Parathyroid adenoma (tissue), 2 donors: ENCODE data around the gene OBSL1.

Source experiments
- H2AFZ ChIP-seq: fragments of 300-600 bp; sonication (generic); one replicate; pipeline ENCODE4 v1.7.0; 2017; ENCODE audit warnings: antibody characterized with exemption, mild to moderate bottlenecking
- H3K27ac ChIP-seq: fragments of 300-600 bp; sonication (generic); one replicate; pipeline ENCODE4 v1.7.0; 2017
- H3K27me3 ChIP-seq: fragments of 300-600 bp; sonication (generic); one replicate; pipeline ENCODE4 v1.7.0; 2017; ENCODE audit warnings: low read length; ENCODE audit not compliant: control insufficient read depth, insufficient read depth
- H3K36me3 ChIP-seq: fragments of 300-600 bp; sonication (generic); one replicate; pipeline ENCODE4 v1.7.0; 2017; ENCODE audit warnings: low read length; ENCODE audit not compliant: control insufficient read depth, insufficient read depth
- H3K4me1 ChIP-seq: fragments of 300-600 bp; sonication (generic); one replicate; pipeline ENCODE4 v1.7.0; 2017; ENCODE audit warnings: control low read depth
- H3K4me2 ChIP-seq: fragments of 300-600 bp; sonication (generic); one replicate; pipeline ENCODE4 v1.7.0; 2017; ENCODE audit warnings: low read length
- H3K4me3 ChIP-seq: fragments of 300-600 bp; sonication (generic); one replicate; pipeline ENCODE4 v1.7.0; 2017; ENCODE audit warnings: low read depth, low read length
- H3K79me2 ChIP-seq: fragments of 300-600 bp; sonication (generic); one replicate; pipeline ENCODE4 v1.7.0; 2017; ENCODE audit warnings: control low read depth
- H3K9ac ChIP-seq: fragments of 300-600 bp; sonication (generic); one replicate; pipeline ENCODE4 v1.7.0; 2017; ENCODE audit warnings: mild to moderate bottlenecking
- H3K9me3 ChIP-seq: fragments of 300-600 bp; sonication (generic); one replicate; pipeline ENCODE4 v1.7.0; 2017; ENCODE audit warnings: low read length; ENCODE audit not compliant: control insufficient read depth
- CTCF ChIP-seq: fragments of 300-600 bp; sonication (generic); IDR thresholded peaks from one replicate; pipeline ENCODE4 v1.7.0; 2017; ENCODE audit warnings: antibody characterized with exemption, mild to moderate bottlenecking
- donor health status: primary hyperparathyroidism.

OBSL1 gene

GRCh38 chr2:219539926-219540678, 31.2 kb downstream of the OBSL1 start:
- H3K9ac ChIP-seq, result no peak overlapping the region
- no peak overlapping the region for H3K27ac ChIP-seq
- no peaks in the 10 kb centered on the region for H3K9me3 ChIP-seq
- peaks cover 12% of the 10 kb centered on the region for H3K79me2 ChIP-seq
- H3K4me1 ChIP-seq, result peaks cover 21% of the 10 kb centered on the region
- no peak overlapping the region for H3K4me3 ChIP-seq
- H3K4me2 ChIP-seq, result no peak overlapping the region
- no peaks in the 10 kb centered on the region for H3K36me3 ChIP-seq
- H2AFZ ChIP-seq, result no peak overlapping the region
- H3K27me3 ChIP-seq, result no peaks in the 10 kb centered on the region
- no peak for TF ChIP-seq CTCF

GRCh38 chr2:219538956-219539788, 32.2 kb downstream of the OBSL1 start:
- TF ChIP-seq CTCF, result no peak
- Histone ChIP-seq H3K4me3 (no peak overlapping the region), H3K27me3 (no peaks in the 10 kb centered on the region), H2AFZ (no peak overlapping the region), H3K9me3 (no peaks in the 10 kb centered on the region), H3K27ac (no peak overlapping the region), H3K4me2 (no peak overlapping the region), H3K4me1 (peaks cover 21% of the 10 kb centered on the region), H3K79me2 (peaks cover 9% of the 10 kb centered on the region), H3K9ac (no peak overlapping the region), H3K36me3 (no peaks in the 10 kb centered on the region)

GRCh38 chr2:219538504-219538951, 32.8 kb downstream of the OBSL1 start:
- Histone ChIP-seq H3K4me2 (no peak overlapping the region), H3K4me1 (peaks cover 22% of the 10 kb centered on the region), H3K36me3 (no peaks in the 10 kb centered on the region), H3K27me3 (no peaks in the 10 kb centered on the region), H3K79me2 (peaks cover 9% of the 10 kb centered on the region), H3K9me3 (no peaks in the 10 kb centered on the region), H3K27ac (no peak overlapping the region), H2AFZ (no peak overlapping the region), H3K9ac (no peak overlapping the region), H3K4me3 (no peak overlapping the region)
- no peak for TF ChIP-seq CTCF

GRCh38 chr2:219537657-219538488, 33.5 kb downstream of the OBSL1 start:
- no peak for TF ChIP-seq CTCF
- Histone ChIP-seq H3K9ac (no peak overlapping the region), H3K4me3 (no peak overlapping the region), H3K79me2 (peaks cover 9% of the 10 kb centered on the region), H2AFZ (no peak overlapping the region), H3K27ac (no peak overlapping the region), H3K9me3 (no peaks in the 10 kb centered on the region), H3K4me1 (peaks cover 22% of the 10 kb centered on the region), H3K36me3 (no peaks in the 10 kb centered on the region), H3K27me3 (no peaks in the 10 kb centered on the region), H3K4me2 (no peak overlapping the region)
